Activated T-helper 1 cell treated with Interleukin-2 at 50 U/mL for 16 hours (primary cell): ENCODE measurements around the gene OR2H1.

Source experiments
- DNase-seq: peaks from one replicate; pipeline ENCODE4 v3.0.0-alpha.2; 2020; ENCODE audit warnings: low read depth

The OR2H1 gene

GRCh38 chr6:29483735-29484134, 26.8 kb downstream of the OR2H1 start:
- DNase-seq = no peak

- DNase-seq = no peak
Measured at GRCh38 chr6:29486577-29486976, 29.6 kb downstream of the OR2H1 start.

- DNase-seq = no peak
Measured at GRCh38 chr6:29487131-29487530, 30.2 kb downstream of the OR2H1 start.

- DNase-seq = no peak
Measured at GRCh38 chr6:29487660-29488059, 30.7 kb downstream of the OR2H1 start, which contains the start of gene MAS1L. Gene MAS1L (minus strand): TSS chr6:29487956. CDS start chr6:29487902, 54 bp downstream.

GRCh38 chr6:29488874-29489273, 31.9 kb downstream of the OR2H1 start:
- no peak for DNase-seq

- DNase-seq = no peak
Measured at GRCh38 chr6:29489286-29489685, 32.3 kb downstream of the OR2H1 start.

GRCh38 chr6:29490055-29490454, 33.1 kb downstream of the OR2H1 start:
- DNase-seq = no peak

- DNase-seq = no peak
Measured at GRCh38 chr6:29490552-29490951, 33.6 kb downstream of the OR2H1 start.

- DNase-seq = no peak
Measured at GRCh38 chr6:29491574-29491973, 34.6 kb downstream of the OR2H1 start.

- no peak for DNase-seq
Measured at GRCh38 chr6:29493261-29493660, 36.3 kb downstream of the OR2H1 start.

- DNase-seq = no peak
Measured at GRCh38 chr6:29494131-29494530, 37.2 kb downstream of the OR2H1 start.

- no peak for DNase-seq
Measured at GRCh38 chr6:29495571-29495970, 38.6 kb downstream of the OR2H1 start.

- no peak for DNase-seq
Measured at GRCh38 chr6:29496961-29497360, 40.0 kb downstream of the OR2H1 start.

- no peak for DNase-seq
Measured at GRCh38 chr6:29499704-29500103, 42.7 kb downstream of the OR2H1 start.

- DNase-seq = no peak
Measured at GRCh38 chr6:29500594-29500993, 43.6 kb downstream of the OR2H1 start.

GRCh38 chr6:29501106-29501505, 44.2 kb downstream of the OR2H1 start:
- no peak for DNase-seq

GRCh38 chr6:29502181-29502580, 45.2 kb downstream of the OR2H1 start:
- DNase-seq = no peak

GRCh38 chr6:29502597-29502996, 45.6 kb downstream of the OR2H1 start:
- DNase-seq = no peak

- no peak for DNase-seq
Measured at GRCh38 chr6:29504961-29505360, 48.0 kb downstream of the OR2H1 start.

GRCh38 chr6:29505808-29506207, 48.9 kb downstream of the OR2H1 start:
- DNase-seq = no peak

- no peak for DNase-seq
Measured at GRCh38 chr6:29506446-29507067, 49.6 kb downstream of the OR2H1 start.

- no peak for DNase-seq
Measured at GRCh38 chr6:29507319-29507718, 50.4 kb downstream of the OR2H1 start.

- no peak for DNase-seq
Measured at GRCh38 chr6:29509239-29509638, 52.3 kb downstream of the OR2H1 start.

- DNase-seq = no peak
Measured at GRCh38 chr6:29509711-29510110, 52.8 kb downstream of the OR2H1 start.

GRCh38 chr6:29510202-29510601, 53.2 kb downstream of the OR2H1 start:
- DNase-seq = no peak
